ENCODE data around the gene FBXL15.
"Not testable (repeated sequence)": the region's sequence is repeated elsewhere in the genome, so short reads cannot be mapped to it uniquely, and the experiment has no call there.

The FBXL15 gene

DNA sequence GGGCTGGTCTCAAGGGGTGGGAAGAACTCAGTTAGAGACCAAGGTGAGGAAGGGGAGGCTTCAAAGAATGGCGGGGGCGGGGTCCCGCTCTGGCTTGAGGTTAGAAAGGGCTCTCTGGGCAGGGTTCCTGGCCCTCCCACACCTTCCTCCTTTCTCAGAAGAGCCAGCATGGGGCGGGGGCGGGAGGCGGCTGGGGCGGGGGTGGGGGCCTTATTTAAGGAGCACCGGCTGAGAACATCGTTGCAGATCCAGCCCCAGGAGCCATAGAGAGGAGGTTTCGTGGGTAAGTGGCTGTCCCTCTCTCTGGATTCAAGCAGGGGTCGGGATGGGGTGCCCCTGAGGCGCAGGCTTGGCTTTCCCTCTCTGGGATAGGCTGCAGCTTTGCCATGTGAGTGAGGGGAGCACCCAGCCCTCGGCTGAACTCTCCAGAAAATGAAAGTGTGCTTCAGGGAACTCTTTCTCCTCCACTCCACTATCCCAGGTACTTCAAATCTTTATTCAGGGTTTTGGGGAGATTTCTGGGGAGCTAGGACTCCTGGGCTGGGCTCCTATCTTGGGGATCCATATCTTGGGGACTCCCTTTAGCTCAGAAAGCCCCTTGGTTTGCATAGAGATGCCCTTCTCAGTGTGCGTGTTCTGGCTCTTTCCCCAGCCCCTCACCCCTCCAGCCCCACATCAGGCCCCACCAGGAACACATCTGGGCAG, 15.0 kb downstream of the FBXL15 start:
- peaks cover 69% of the 10 kb centered on the region for H3K4me1 Mint-ChIP-seq (ENCODE audit: low read depth)
- intact Hi-C loops (cut with micrococcal nuclease): loop anchor here (2.0 kb wide), 1 partner anchor 67 kb away; the partner anchor contains the start of genes ACTR1A and SUFU

DNA sequence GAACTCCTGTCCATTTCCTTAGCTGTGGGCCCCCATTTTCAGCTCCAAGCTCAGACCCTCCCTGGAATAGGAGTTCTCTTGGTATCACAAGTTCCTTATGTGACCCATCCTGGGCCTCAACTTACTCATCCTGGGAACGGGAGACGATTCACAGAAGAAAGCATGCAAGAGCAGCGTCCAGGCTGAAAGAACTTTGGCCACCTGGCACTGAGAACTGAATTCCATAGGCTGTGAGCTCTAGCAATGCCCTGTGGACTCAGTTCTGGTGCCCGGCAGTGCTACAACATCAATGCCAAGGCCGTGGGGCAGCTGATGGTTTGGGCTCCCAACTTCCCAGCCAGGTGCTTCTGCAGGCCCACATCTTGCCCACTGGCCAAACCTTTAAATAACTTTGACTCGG, 15.7 kb downstream of the FBXL15 start:
- Mint-ChIP-seq H3K36me3 (ENCODE audit: low read depth) (peaks cover 39% of the 10 kb centered on the region), H3K9me3 (no peaks in the 10 kb centered on the region), H3K4me3 (peak overlapping the region; percentile 75), H3K27me3 (no peaks in the 10 kb centered on the region), H3K4me1 (ENCODE audit: low read depth) (peaks cover 75% of the 10 kb centered on the region), H3K27ac (peak overlapping the region; percentile 87)
- intact Hi-C loops (cut with micrococcal nuclease): no loop called here

More for the DNA sequence above, 15.0 kb downstream of the FBXL15 start:
- H3K9me3 Mint-ChIP-seq: no peaks in the 10 kb centered on the region
- H3K27ac Mint-ChIP-seq: peak overlapping the region; percentile 87
- H3K4me3 Mint-ChIP-seq: peak overlapping the region; percentile 75
- H3K27me3 Mint-ChIP-seq: no peaks in the 10 kb centered on the region
- H3K36me3 Mint-ChIP-seq (ENCODE audit: low read depth): peaks cover 39% of the 10 kb centered on the region

DNA sequence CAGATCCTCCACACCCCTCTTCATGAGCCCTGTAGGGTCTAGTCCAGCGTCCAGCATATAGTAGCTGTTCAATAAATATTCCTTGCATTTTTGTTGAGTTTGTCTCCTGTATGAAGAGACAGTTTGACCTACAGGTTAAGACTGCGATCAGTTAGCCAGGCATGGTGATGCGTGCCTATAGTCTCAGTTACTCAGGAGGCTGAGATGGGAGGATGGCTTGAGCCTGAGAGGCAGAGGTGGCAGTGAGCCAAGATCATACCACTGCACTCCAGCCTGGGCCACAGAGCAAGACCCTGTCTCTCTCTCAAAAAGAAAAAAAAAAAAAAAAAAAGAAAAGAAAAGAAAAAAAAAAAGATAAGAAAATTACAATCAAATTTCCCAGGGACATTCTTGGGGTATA, 16.9 kb downstream of the FBXL15 start:
- H3K9me3 Mint-ChIP-seq: no peaks in the 10 kb centered on the region
- H3K27ac Mint-ChIP-seq: peak overlapping the region; percentile 65
- intact Hi-C loops (cut with micrococcal nuclease): no loop called here
- no peaks in the 10 kb centered on the region for H3K27me3 Mint-ChIP-seq
- H3K4me1 Mint-ChIP-seq (ENCODE audit: low read depth): peaks cover 74% of the 10 kb centered on the region
- peak overlapping the region; percentile 75 for H3K4me3 Mint-ChIP-seq
- H3K36me3 Mint-ChIP-seq (ENCODE audit: low read depth): peaks cover 27% of the 10 kb centered on the region

DNA sequence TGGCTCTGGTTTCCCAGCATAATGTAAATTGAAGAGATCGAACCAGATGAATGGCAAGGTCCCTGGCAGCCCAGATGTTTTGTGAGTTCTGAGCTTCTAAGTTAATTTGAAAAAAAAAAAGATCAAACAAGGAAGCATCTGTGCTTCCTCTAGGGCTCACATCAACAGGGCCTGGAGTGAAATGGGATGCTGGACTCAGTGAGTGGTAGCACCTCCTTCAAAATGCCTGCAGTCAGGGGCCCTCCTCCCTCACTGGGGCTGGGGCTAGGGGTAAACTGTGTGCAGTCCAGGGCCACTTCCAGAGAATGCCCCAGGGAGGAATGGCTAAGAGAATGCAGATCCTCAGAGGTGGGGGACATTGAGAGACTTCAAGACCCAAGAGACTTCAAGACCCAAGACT, 17.7 kb downstream of the FBXL15 start:
- H3K36me3 Mint-ChIP-seq (ENCODE audit: low read depth): peaks cover 26% of the 10 kb centered on the region
- H3K9me3 Mint-ChIP-seq: no peaks in the 10 kb centered on the region
- peaks cover 65% of the 10 kb centered on the region for H3K4me1 Mint-ChIP-seq (ENCODE audit: low read depth)
- H3K27me3 Mint-ChIP-seq: no peaks in the 10 kb centered on the region
- peak overlapping the region; percentile 75 for H3K4me3 Mint-ChIP-seq
- intact Hi-C loops (cut with micrococcal nuclease): no loop called here
- H3K27ac Mint-ChIP-seq: peak overlapping the region; percentile 65

DNA sequence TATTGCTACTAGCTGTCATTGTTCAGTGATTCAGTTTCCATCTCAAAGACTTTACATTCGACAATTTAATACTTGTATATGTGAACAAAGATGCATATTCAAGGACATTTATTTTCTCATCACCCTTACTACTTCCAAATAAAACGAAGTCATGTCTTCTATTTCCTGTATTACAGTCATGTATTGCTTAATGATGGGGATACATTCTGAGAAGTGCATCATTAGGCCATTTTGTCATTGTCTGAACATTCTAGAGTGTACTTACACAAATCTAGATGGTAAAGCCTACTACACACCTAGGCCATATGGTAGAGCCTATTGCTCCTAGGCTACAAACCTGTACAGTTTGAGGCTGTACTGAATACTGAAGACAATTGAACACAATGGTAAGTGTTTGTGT, 24.2 kb downstream of the FBXL15 start:
- no peak overlapping the region for H3K4me3 Mint-ChIP-seq
- intact Hi-C loops (cut with micrococcal nuclease): no loop called here
- H3K9me3 Mint-ChIP-seq: no peaks in the 10 kb centered on the region
- H3K36me3 Mint-ChIP-seq (ENCODE audit: low read depth): peaks cover 13% of the 10 kb centered on the region
- H3K27ac Mint-ChIP-seq: no peak overlapping the region
- H3K27me3 Mint-ChIP-seq: no peaks in the 10 kb centered on the region
- H3K4me1 Mint-ChIP-seq (ENCODE audit: low read depth): peaks cover 27% of the 10 kb centered on the region

DNA sequence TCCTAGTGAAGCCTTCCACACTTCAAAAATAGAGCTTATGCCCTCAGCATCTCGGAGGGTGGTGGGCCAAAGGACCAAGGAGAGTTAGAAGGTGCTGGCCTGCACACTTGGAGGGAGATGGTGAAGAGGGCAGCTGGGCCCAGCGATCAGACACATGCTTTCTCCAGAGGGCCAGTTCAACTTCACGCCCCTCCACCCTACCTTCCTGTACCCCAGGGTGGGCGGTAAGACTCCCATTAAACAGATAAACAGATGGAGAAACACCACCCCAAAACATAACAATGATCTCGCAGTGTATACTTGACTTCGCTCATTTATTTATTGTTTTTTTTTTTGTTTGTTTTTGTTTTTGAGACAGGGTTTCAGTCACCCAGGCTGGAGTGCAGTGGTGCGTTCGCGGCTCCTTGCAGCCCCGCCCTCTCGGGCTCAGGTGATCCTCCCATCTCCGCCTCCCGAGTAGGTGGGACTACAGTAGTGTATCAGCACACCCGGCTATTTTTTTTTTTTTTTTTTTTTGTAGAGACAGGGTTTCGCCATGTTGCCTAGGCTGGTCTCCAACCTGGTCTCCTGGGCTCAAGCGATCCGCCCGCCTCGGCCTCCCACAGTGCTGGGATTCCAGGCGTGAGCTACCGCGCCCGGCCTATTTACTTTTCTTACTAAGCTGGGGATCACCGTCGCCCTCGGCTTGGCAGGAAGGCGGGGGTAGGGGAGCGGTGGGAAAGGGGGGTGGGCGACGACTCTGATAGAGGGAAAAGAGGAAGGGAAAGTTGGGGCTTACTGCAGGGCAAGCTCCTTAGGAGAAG, 28.9 kb downstream of the FBXL15 start:
- no peaks in the 10 kb centered on the region for H3K9me3 Mint-ChIP-seq
- H3K4me3 Mint-ChIP-seq: peak overlapping the region; percentile 83
- intact Hi-C loops (cut with micrococcal nuclease): no loop called here
- H3K27ac Mint-ChIP-seq: peak overlapping the region; percentile 87
- H3K27me3 Mint-ChIP-seq: no peaks in the 10 kb centered on the region
- H3K36me3 Mint-ChIP-seq (ENCODE audit: low read depth): peaks cover 11% of the 10 kb centered on the region
- H3K4me1 Mint-ChIP-seq (ENCODE audit: low read depth): peaks cover 48% of the 10 kb centered on the region

DNA sequence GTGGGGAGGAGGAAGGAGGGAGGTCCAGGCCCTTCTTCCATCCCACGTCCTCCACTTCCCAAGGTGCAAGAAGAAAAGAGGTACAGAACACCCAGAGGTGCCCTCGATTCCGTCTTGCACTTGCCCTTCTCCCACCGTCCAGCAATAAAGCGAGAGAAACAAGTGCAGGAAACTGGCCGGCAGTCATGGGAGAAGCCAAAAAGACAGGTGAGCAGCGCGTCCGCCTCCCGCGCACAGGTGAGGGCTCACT, 29.4 kb downstream of the FBXL15 start:
- Mint-ChIP-seq H3K9me3 (no peaks in the 10 kb centered on the region), H3K4me3 (peak overlapping the region; percentile 83), H3K4me1 (ENCODE audit: low read depth) (peaks cover 52% of the 10 kb centered on the region), H3K27ac (peak overlapping the region; percentile 87), H3K36me3 (ENCODE audit: low read depth) (peaks cover 11% of the 10 kb centered on the region), H3K27me3 (no peaks in the 10 kb centered on the region)
- intact Hi-C loops (cut with micrococcal nuclease): no loop called here

DNA sequence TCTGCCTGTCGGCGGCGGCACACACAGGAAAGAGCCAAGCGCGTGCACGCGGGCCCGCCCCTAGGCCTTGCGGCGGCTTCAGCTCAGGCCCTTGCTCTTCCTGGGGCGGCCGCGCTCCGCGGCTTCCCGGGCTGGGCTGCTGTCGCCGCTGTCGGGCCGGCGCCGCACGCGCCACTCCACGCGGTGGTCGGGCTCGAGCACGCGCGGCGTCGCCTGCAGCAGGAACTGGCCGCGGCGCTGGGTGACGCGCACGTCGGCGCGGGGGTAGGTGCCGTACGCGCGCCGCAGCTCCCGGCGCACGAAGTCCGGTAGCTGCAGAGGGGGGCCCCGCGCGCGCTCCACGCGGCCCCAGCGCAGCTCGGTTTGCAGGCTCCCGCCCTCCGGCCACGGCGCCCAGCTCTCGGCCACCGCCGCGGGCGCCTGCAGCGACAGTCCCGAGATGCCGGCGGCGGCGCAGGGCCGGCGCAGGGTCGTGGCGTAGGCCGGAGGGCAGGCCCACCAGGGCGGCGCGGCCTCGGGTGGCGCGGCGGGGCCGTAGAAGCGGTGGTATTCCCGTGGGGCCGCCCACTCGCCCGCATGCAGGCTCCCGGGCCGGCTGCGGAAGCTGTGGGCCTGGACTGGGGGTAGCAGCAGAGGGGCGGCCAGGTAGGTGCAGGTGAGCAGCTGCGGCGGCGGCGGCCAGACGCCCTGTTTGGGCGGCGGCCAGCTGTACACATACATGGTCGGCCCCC, 29.9 kb downstream of the FBXL15 start:
- Mint-ChIP-seq H3K4me1 (ENCODE audit: low read depth) (peaks cover 52% of the 10 kb centered on the region), H3K4me3 (peak overlapping the region; percentile 83), H3K36me3 (ENCODE audit: low read depth) (peaks cover 11% of the 10 kb centered on the region), H3K27ac (peak overlapping the region; percentile 89), H3K27me3 (no peaks in the 10 kb centered on the region), H3K9me3 (no peaks in the 10 kb centered on the region)
- intact Hi-C loops (cut with micrococcal nuclease): no loop called here

DNA sequence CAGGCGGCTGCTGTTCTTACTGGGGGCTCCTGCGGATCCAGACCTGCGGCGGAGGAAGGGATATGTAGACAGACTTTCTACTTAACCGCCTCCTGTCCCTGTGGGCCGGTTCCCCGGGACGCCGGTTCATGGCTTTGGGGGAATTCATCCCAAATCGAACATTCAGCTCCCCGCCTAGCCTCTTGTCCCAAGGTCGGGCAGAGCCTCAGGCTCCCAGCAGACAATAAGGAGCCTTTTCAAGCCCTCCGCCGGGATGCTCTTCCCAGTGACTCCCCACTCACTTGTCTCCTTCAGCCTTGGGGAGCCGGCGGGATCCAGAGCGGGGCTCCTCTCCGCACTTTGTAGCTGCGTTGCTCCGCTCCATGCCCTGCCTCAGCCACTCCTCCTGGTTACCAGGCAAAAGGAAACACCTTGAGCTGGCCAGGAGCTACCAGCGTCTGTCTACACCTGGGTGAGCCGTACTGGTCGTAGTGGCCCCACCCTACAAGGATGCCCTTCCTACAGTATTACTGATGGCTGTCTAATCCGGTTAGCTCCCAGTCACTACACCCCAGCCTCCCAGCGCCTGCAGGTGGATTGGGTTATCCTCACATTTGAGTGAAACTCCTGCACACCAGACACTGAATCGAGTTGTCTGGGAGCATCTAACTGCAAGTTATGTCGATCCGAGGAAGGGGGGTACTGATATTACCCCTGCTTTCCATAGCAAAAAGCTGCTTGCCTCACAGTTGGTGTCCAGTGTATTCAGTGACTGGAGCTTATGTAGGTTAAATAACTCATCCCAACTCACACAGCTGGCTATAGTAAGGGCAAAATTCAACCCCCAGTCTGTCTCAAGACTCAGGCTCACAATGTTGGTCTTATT, 30.7 kb downstream of the FBXL15 start, which contains the start of gene C10orf95:
Gene C10orf95, minus strand, starts transcription at position 439 of the 865 bp plus-strand sequence. CDS start 450 bp downstream, outside the sequence.
- Mint-ChIP-seq H3K27ac (peak within 1 kb of the TSS; percentile 89), H3K36me3 (ENCODE audit: low read depth) (peaks cover 11% of the 10 kb centered on the region), H3K27me3 (no peaks in the 10 kb centered on the region), H3K9me3 (no peaks in the 10 kb centered on the region), H3K4me1 (ENCODE audit: low read depth) (peaks cover 59% of the 10 kb centered on the region), H3K4me3 (peak within 1 kb of the TSS; percentile 83)
- intact Hi-C loops (cut with micrococcal nuclease): no loop called here

DNA sequence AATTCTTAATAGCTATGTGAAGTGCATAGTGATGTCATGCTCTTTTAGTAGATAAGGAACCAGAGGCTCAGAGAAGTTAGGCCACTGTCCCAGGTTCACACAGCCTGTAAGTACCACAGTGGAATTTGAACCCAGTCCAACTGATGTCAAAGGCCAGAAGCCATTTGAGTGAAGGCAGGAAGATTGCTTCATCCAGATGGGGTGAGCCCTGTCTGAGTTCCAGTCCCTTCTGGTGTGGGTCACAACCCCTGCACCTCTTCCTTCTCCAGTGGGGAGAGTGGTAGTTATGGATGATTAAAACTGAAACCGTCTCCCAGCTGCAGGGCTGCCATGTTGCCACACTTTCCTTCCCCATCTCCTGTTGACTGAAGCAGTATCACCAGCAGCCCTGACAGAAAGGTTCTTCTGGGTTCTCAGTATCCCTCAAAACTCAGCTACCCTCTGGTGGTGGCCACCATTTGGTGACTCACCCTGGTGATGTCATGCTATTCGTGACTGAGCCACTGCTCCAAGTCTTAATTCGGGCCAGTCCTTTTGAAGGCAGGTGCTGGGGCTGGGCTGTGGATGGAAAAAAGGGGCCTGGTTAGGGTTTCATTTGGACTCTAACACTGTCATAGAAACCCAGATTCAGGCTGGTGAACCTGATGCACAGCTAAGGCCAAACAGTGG, 32.2 kb downstream of the FBXL15 start:
- Mint-ChIP-seq H3K4me1 (ENCODE audit: low read depth) (peaks cover 61% of the 10 kb centered on the region), H3K27me3 (no peaks in the 10 kb centered on the region), H3K36me3 (ENCODE audit: low read depth) (peaks cover 11% of the 10 kb centered on the region), H3K27ac (peak overlapping the region; percentile 89), H3K9me3 (no peaks in the 10 kb centered on the region), H3K4me3 (peak overlapping the region; percentile 61)
- intact Hi-C loops (cut with micrococcal nuclease): loop anchor here (1.0 to 2.0 kb wide), 2 partner anchors 20 to 26 kb away; partner anchors contain the start of gene CUEDC2

DNA sequence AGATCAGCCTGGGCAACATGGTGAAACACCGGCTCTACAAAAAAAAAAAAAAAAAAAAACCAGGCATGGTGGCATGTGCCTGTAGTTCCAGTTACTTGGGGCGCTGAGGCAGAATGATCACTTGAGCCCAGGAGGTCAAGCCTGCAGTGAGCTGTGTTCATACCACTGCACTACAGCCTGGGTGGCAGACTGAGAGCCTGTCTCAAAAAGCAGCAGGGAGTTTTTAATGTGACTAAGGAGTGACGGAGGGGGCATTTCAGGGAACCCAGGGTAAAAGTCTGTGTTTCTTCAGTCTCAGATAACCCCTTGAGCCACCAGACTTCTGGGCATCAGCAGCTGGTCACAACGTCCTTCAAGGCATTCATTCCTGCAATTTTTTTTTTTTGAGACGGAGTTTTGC, 32.9 kb downstream of the FBXL15 start:
- H3K36me3 Mint-ChIP-seq (ENCODE audit: low read depth): peaks cover 11% of the 10 kb centered on the region
- H3K4me3 Mint-ChIP-seq: no peak overlapping the region
- no peaks in the 10 kb centered on the region for H3K27me3 Mint-ChIP-seq
- H3K9me3 Mint-ChIP-seq: no peaks in the 10 kb centered on the region
- intact Hi-C loops (cut with micrococcal nuclease): loop anchor here (1.0 to 2.0 kb wide), 2 partner anchors 21 to 26 kb away; partner anchors contain the start of gene CUEDC2
- peaks cover 61% of the 10 kb centered on the region for H3K4me1 Mint-ChIP-seq (ENCODE audit: low read depth)
- peak overlapping the region; percentile 89 for H3K27ac Mint-ChIP-seq

DNA sequence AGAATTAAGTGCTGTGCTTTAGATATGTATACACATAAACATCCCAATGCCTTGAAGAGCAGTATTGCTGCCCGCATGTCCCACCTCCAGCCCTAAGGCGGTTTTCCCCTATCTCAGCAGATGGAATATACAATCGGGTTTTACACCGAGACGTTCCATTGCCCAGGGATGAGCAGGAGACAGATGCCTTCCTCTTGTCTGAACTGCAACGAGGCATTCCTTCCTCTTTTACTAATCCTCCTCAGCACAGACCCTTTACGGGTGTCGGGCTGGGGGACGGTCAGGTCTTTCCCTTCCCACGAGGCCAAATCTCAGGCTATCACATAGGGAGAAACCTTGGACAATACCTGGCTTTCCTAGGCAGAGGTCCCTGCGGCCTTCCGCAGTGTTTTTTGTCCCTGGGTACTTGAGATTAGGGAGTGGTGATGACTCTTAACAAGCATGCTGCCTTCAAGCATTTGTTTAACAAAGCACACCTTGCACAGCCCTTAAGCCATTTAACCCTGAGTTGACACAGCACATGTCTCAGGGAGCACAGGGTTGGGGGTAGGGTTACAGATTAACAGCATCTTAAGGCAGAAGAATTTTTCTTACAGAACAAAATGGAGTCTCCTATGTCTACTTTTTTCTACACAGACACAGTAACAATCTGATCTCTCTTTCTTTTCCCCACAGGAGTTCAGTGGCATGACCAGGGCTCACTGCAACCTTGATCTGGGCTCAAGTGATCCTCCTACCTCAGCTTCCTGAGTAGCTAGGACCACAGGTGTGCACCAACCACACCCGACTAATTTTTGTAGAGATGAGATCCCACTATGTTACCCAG, 34.2 kb downstream of the FBXL15 start:
- H3K27ac Mint-ChIP-seq: peak overlapping the region; percentile 89
- H3K4me1 Mint-ChIP-seq (ENCODE audit: low read depth): peaks cover 52% of the 10 kb centered on the region
- H3K9me3 Mint-ChIP-seq; H3K36me3 Mint-ChIP-seq (ENCODE audit: low read depth); H3K27me3 Mint-ChIP-seq; intact Hi-C loops (cut with micrococcal nuclease); H3K4me3 Mint-ChIP-seq: not testable (repeated sequence)
